HepG2 (cell line): ENCODE data around the gene SCUBE1. TPM values are rescaled to one million over a fixed set of nuclear protein-coding genes. Genes with fewer than 3 reads are reported as not detected.

Experiments used
- ATAC-seq: fragments of 200-7000 bp; cut with Tn5 transposase; 3 replicates; pipeline ENCODE4 v1.9.1; 2020; ENCODE audit warnings: mild to moderate bottlenecking, moderate library complexity
- BruUV-seq: library from RNA; stranded (reverse); fragments of 400-500 nt; replicated peaks from 2 replicates; lab custom pipeline; 2021; lab: Mats Ljungman, UMichigan
- CTCF ChIA-PET: fragments of 300-600 bp; formaldehyde crosslinking; extraction: SDS; loops from one replicate; lab custom pipeline; 2021; ENCODE audit warnings: low total read pairs, inconsistent platforms, low intra/inter-chr PET ratio; lab: Yijun Ruan, JAX
- POLR2A ChIA-PET: fragments of 350-600 bp; sonication (Branson Sonifier 250); formaldehyde crosslinking; loops from one replicate; lab custom pipeline; 2020; ENCODE audit warnings: antibody characterized with exemption, inconsistent platforms; lab: Yijun Ruan, JAX
- DNase-seq: peaks from one replicate; pipeline ENCODE4 v3.0.0-alpha.2; 2015; ENCODE audit warnings: low spot score
- FAIRE-seq: peaks from 3 replicates; lab custom pipeline; 2011; peaks lifted over from hg19 to GRCh38; lab: Jason Lieb, UNC
- H2AFZ ChIP-seq: one replicate; pipeline ENCODE4 v1.6.1; 2011; ENCODE audit warnings: low read length, inconsistent platforms
- H3K27ac ChIP-seq: fragments of 300-600 bp; 3 replicates; pipeline ENCODE4 v1.8.0; 2011; ENCODE audit warnings: mixed run types, mild to moderate bottlenecking, mixed read lengths, low read length, inconsistent platforms; ENCODE audit not compliant: insufficient read depth; ENCODE audit errors: extremely low read length
- H3K27me3 ChIP-seq, 2 experiments: fragments of 200-600 bp in 1 of 2; 2 replicates in 1 of 2; 3 replicates in 1 of 2; pipeline versions ENCODE4 v1.6.0 to v1.8.0; 2011; ENCODE audit warnings: low read length in 2 of 2, mild to moderate bottlenecking in 2 of 2, moderate library complexity in 2 of 2, inconsistent platforms in 1 of 2; ENCODE audit not compliant: insufficient read depth in 2 of 2, control insufficient read depth in 1 of 2
- H3K36me3 ChIP-seq, 2 experiments: fragments of 200-600 bp in 1 of 2; replicated peaks in 1 of 2; 2 replicates in 1 of 2; 3 replicates in 1 of 2; pipeline versions ENCODE4 v1.5.1 to v1.8.0; 2011; ENCODE audit warnings: low read length in 2 of 2, inconsistent platforms in 1 of 2; ENCODE audit not compliant: insufficient read depth in 2 of 2, control insufficient read depth in 1 of 2
- H3K4me1 ChIP-seq: 2 replicates; pipeline ENCODE4 v1.5.1; 2012; ENCODE audit warnings: low read length, inconsistent platforms; ENCODE audit not compliant: insufficient read depth
- H3K4me2 ChIP-seq: 2 replicates; pipeline ENCODE4 v1.6.0; 2011; ENCODE audit warnings: low read depth, low read length, inconsistent platforms
- H3K4me3 ChIP-seq, 3 experiments: fragments of 200-600 bp in 1 of 3; sonication (generic), shearing (Covaris generic) in 1 of 3; replicated peaks in 1 of 3; 2 replicates each; pipeline ENCODE4 v1.5.1; 2011 to 2016; ENCODE audit warnings: low read length in 3 of 3, inconsistent platforms in 2 of 3, low read depth in 2 of 3, mild to moderate bottlenecking in 2 of 3, control low read depth in 1 of 3, mixed read lengths in 1 of 3; ENCODE audit not compliant: insufficient read depth in 1 of 3
- H3K79me2 ChIP-seq: one replicate; pipeline ENCODE4 v1.6.1; 2011; ENCODE audit warnings: low read length, inconsistent platforms; ENCODE audit not compliant: insufficient read depth
- H3K9ac ChIP-seq: 2 replicates; pipeline ENCODE4 v1.6.0; 2011; ENCODE audit warnings: mild to moderate bottlenecking, low read depth, low read length, inconsistent platforms; ENCODE audit not compliant: insufficient read depth
- H3K9me3 ChIP-seq: 2 replicates; pipeline ENCODE4 v1.5.1; 2012; ENCODE audit warnings: mild to moderate bottlenecking, low read length
- H4K20me1 ChIP-seq: 2 replicates; pipeline ENCODE4 v1.6.0; 2011; ENCODE audit warnings: inconsistent platforms, mild to moderate bottlenecking, low read length, moderate library complexity; ENCODE audit not compliant: insufficient read depth
- AGO2 ChIP-seq: fragments of 200-400 bp; formaldehyde crosslinking; optimal IDR thresholded peaks from 2 replicates; pipeline ENCODE3; 2017; ENCODE audit warnings: mild to moderate bottlenecking, low read depth, low read length, moderate library complexity
- ATF2 ChIP-seq: sonication (generic); formaldehyde crosslinking; IDR thresholded peaks from 2 replicates; pipeline ENCODE4 v1.4.0; 2020; ENCODE audit warnings: missing genetic modification reagents
- ELF3 ChIP-seq: IDR thresholded peaks from 2 replicates; pipeline ENCODE4 v1.6.1; 2016; ENCODE audit warnings: missing genetic modification reagents, missing compliant biosample characterization
- FOXP1 ChIP-seq, 2 experiments: fragments of 450-650 bp in 1 of 2; IDR thresholded peaks; 2 replicates each; pipeline ENCODE4 v1.6.1; 2017 to 2018; ENCODE audit warnings: antibody characterized with exemption in 1 of 2
- GTF3A ChIP-seq: sonication (generic); formaldehyde crosslinking; conservative IDR thresholded peaks from 2 replicates; pipeline ENCODE4 v1.4.0; 2020; ENCODE audit warnings: mild to moderate bottlenecking, missing genetic modification reagents
- HBP1 ChIP-seq: IDR thresholded peaks from 2 replicates; pipeline ENCODE4 v1.6.1; 2016; ENCODE audit warnings: low read depth, control low read depth
- KDM5A ChIP-seq: fragments of 200-600 bp; sonication (generic); IDR thresholded peaks from 2 replicates; pipeline ENCODE4 v1.7.0; 2018; ENCODE audit warnings: antibody characterized with exemption, mild to moderate bottlenecking, low read length, borderline replicate concordance
- RBAK ChIP-seq: sonication (generic); formaldehyde crosslinking; IDR thresholded peaks from 2 replicates; pipeline ENCODE4 v1.5.1; 2020; ENCODE audit warnings: mild to moderate bottlenecking, missing genetic modification reagents
- RBFOX2 ChIP-seq: fragments of 200-400 bp; formaldehyde crosslinking; IDR thresholded peaks from 2 replicates; pipeline ENCODE4 v1.6.1; 2017; ENCODE audit warnings: low read depth, mild to moderate bottlenecking, low read length
- SKIL ChIP-seq: sonication (generic); formaldehyde crosslinking; IDR thresholded peaks from 2 replicates; pipeline ENCODE4 v1.8.0; 2022; ENCODE audit warnings: missing genetic modification reagents, mild to moderate bottlenecking, moderate library complexity, borderline replicate concordance
- ZBTB3 ChIP-seq: sonication (generic); formaldehyde crosslinking; IDR thresholded peaks from 2 replicates; pipeline ENCODE4 v1.4.0; 2020; ENCODE audit warnings: low read depth, mild to moderate bottlenecking, moderate library complexity, missing genetic modification reagents, borderline replicate concordance
- ZNF274 ChIP-seq: sonication (generic); formaldehyde crosslinking; IDR thresholded peaks from 2 replicates; pipeline ENCODE4 v1.5.1; 2020; ENCODE audit warnings: mild to moderate bottlenecking, missing genetic modification reagents
- WGBS: methylation state at CpG from one replicate; pipeline ENCODE4 v1.1.6; 2017; ENCODE audit warnings: low lambda C conversion rate; 5-methylcytosine and 5-hydroxymethylcytosine counted together
- in situ Hi-C: cut with HindIII; loops from 2 replicates; pipeline ENCODE4 v1.10.0; 2017; ENCODE audit warnings: low pct_unique_long_range_greater_than_20kb; ENCODE audit not compliant: extremely low pct_ligation_motif_present
- intact Hi-C: fragments of 100-400 bp; cut with micrococcal nuclease; formaldehyde crosslinking; loops from one replicate; pipeline ENCODE4 v1.10.0; 2022; ENCODE audit not compliant: unreplicated experiment
- polyA plus RNA-seq, 8 experiments: library from polyadenylated mRNA; depleted of rRNA in 3 of 8; stranded (reverse) in 7 of 8; unstranded in 1 of 8; fragments of >200 nt; fragmentation: Illumina TruSeq in 4 of 8; extraction: Trizol in 4 of 8; gene quantifications; 2 replicates each; pipeline versions ENCODE4 v1.2.1 to v1.2.3, GENCODE V29; 2011 to 2016; ENCODE audit warnings: low read depth in 4 of 8, missing spikeins in 1 of 8, mixed read lengths in 1 of 8; ENCODE audit not compliant: insufficient read depth in 1 of 8
- total RNA-seq, 5 experiments: library from RNA; depleted of rRNA; stranded (reverse); fragments of >200 nt; fragmentation: Illumina TruSeq; extraction: Trizol; gene quantifications; 2 replicates each; pipeline ENCODE4 v1.2.3, GENCODE V29; 2016; ENCODE audit warnings: low read depth in 1 of 5

The SCUBE1 gene
- total and polyA plus RNA-seq, 2 of the 13 experiments (the other 11 are each of a cell fraction or from before 2014, with no cell fraction given), result under 0.01 to 0.05 TPM

- ChIA-PET CTCF (no interaction called here), POLR2A (no interaction called here)
- no peaks in the 10 kb centered on the region for H3K9me3 ChIP-seq
- DNase-seq (no peak), ATAC-seq (no peak), FAIRE-seq (no peak)
- H3K9ac ChIP-seq, result no peak overlapping the region
- H3K27ac ChIP-seq, result no peak overlapping the region
- in situ Hi-C loops, result no loop called here
- no peak overlapping the region for H3K4me3 ChIP-seq
- no peaks in the 10 kb centered on the region for H3K4me1 ChIP-seq
- H4K20me1 ChIP-seq, result no peaks in the 10 kb centered on the region
- intact Hi-C loops, result no loop called here
- BruUV-seq, result no TSS peak
- peaks cover 22 to 47% of the 10 kb centered on the region in 2 experiments; a peak in 4 of 5 replicates for H3K36me3 ChIP-seq
- no peak overlapping the region for H2AFZ ChIP-seq
- WGBS, result 97% methylated on average over 32 of the region's 39 CpGs
- H3K27me3 ChIP-seq, result no peaks in the 10 kb centered on the region
- no peak overlapping the region for H3K4me2 ChIP-seq
- no peaks in the 10 kb centered on the region for H3K79me2 ChIP-seq
- TF ChIP-seq GTF3A (CRISPR knock-in tag) (no peak), RBFOX2 (0 out of 2 replicates have a peak, but pooled peaks have one; percentile 26), AGO2 (peak; percentile 14), ZNF274 (CRISPR knock-in tag) (no peak)
These were observed 169.0 kb downstream of the SCUBE1 start for GRCh38 chr22:43173976-43174720.

- no peaks in the 10 kb centered on the region for H3K9me3 ChIP-seq
- 100% methylated on average over 3 of the region's 9 CpGs for whole genome bisulfite sequencing
- ChIA-PET POLR2A (no interaction called here), CTCF (no interaction called here)
- no peaks in the 10 kb centered on the region for H3K4me1 ChIP-seq
- no peak overlapping the region for H2AFZ ChIP-seq
- in situ Hi-C loops, result no loop called here
- no peak overlapping the region for H3K4me2 ChIP-seq
- ATAC-seq, result no peak
- intact Hi-C loops, result no loop called here
- H3K27ac ChIP-seq, result no peak overlapping the region
- FAIRE-seq, result no peak
- H4K20me1 ChIP-seq, result no peaks in the 10 kb centered on the region
- DNase-seq, result no peak
- H3K27me3 ChIP-seq, result no peaks in the 10 kb centered on the region
- H3K36me3 ChIP-seq, result peaks cover 19 to 41% of the 10 kb centered on the region in 2 experiments; a peak in 4 of 5 replicates
- H3K9ac ChIP-seq, result no peak overlapping the region
- H3K4me3 ChIP-seq, result no peak overlapping the region
- BruUV-seq, result no TSS peak
- no peaks in the 10 kb centered on the region for H3K79me2 ChIP-seq
- TF ChIP-seq FOXP1 (IDR thresholded peaks at IDR 0.05) (no peak), FOXP1 (CRISPR knock-in tag; IDR thresholded peaks at IDR 0.05) (no peak), ELF3 (no peak), KDM5A (no peak), RBAK (CRISPR knock-in tag) (no peak), SKIL (CRISPR knock-in tag) (no peak), ATF2 (no peak), ZBTB3 (CRISPR knock-in tag) (no peak), HBP1 (no peak)
These were observed 169.6 kb downstream of the SCUBE1 start for GRCh38 chr22:43173566-43173965.
